Measurements from ENCODE around the gene PDE8A.

Gene PDE8A, protein sequence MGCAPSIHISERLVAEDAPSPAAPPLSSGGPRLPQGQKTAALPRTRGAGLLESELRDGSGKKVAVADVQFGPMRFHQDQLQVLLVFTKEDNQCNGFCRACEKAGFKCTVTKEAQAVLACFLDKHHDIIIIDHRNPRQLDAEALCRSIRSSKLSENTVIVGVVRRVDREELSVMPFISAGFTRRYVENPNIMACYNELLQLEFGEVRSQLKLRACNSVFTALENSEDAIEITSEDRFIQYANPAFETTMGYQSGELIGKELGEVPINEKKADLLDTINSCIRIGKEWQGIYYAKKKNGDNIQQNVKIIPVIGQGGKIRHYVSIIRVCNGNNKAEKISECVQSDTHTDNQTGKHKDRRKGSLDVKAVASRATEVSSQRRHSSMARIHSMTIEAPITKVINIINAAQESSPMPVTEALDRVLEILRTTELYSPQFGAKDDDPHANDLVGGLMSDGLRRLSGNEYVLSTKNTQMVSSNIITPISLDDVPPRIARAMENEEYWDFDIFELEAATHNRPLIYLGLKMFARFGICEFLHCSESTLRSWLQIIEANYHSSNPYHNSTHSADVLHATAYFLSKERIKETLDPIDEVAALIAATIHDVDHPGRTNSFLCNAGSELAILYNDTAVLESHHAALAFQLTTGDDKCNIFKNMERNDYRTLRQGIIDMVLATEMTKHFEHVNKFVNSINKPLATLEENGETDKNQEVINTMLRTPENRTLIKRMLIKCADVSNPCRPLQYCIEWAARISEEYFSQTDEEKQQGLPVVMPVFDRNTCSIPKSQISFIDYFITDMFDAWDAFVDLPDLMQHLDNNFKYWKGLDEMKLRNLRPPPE

DNA sequence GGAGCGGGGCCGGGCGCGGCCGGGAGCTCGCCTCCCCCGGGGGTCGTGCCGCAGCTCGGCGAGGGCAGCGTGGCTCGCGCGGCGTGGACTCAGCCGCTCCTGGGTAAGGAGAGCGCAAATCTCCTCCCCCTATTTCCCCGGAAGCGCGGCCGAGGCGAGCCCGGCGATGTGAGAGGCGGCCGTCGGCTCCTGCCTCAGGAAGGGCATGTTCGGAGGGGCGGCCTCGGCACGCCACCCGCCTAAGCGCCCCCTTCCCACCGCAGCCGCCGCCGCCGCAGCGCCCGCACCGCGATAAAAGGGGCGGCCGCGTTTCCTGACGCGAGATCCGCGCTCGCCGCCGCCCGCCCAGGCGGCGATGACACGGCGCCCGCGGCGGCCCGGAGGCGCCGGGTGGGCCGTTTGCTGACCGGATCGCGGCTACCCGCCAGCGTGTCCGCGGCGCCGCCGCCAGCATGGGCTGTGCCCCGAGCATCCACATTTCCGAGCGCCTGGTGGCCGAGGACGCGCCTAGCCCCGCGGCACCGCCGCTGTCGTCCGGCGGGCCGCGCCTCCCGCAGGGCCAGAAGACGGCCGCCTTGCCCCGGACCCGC is at the start of gene PDE8A:
PDE8A (plus strand) TSS at position 146 of the 590 bp plus-strand sequence; CDS start at position 453, 307 bp downstream.
- peak; percentile 78 for DNase-seq (ENCODE audit: low spot score)

DNA sequence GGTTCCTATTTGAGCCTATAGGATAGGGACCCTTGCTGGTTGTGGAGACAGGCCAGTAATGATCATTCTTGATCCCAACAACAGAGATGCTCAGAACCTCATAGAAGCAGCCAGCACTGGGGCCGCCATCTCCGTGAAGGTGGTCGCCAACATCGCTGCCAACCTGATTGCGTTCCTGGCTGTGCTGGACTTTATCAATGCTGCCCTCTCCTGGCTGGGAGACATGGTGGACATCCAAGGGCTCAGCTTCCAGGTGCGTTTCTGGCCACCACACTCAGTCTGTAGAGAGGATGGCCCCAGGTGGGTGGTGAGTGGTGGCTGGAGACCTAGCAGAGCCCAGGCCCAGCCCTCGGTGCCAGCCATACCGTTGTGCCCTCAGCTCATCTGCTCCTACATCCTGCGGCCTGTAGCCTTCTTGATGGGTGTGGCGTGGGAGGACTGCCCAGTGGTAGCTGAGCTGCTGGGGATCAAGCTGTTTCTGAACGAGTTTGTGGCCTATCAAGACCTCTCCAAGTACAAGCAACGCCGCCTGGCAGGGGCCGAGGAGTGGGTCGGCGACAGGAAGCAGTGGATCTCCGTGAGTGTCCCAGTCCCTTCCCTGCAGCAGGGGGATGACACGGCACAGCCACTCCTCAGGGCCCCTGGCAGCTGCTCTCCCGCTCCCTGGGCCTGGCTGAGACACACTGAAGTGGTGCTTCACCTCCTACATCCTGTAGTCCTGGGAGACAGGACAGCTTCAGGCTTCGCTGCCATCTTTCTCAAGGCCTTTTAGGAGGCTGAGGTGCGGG is 46.5 kb upstream of the PDE8A start:
- DNase-seq (ENCODE audit: low spot score), result no peak

DNA sequence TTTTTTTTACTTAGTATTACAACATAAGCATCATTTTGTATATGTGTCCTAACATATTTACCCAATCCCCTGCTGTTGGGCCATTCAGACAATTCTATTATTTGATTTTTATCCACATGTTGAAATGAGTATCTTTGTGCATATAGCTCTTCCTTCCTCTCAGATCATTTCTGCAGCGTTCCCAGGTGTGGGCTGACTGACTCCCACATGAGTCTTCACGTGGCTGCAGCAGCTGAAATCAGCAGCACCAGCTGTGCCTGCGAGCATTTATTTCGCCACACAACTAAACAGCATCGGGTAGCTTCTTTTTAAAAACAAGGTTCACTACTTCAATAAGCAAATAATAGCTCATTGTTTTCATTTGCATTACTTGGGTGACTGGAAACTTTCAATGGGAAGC is 44.5 kb upstream of the PDE8A start:
- no peak for DNase-seq (ENCODE audit: low spot score)

DNA sequence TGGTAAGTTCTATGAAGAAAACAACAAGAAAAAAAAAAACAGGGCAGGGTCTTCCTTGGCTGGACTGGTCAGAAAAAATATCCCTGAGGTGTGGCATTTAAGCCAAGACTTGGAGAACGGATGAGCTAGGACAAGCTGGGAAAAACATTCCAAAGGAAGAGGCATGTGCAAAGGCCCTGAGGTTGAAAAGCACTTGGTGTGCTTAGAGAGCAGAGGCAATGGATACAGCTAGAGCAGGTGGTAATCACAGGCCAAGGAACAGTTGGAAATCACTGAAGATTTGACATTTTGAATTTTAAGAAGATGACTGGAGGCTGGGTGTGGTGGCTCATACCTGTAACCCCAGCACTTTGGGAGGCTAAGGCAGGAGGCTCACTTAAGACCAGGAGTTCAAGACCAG is 42.9 kb upstream of the PDE8A start:
- no peak for DNase-seq (ENCODE audit: low spot score)

DNA sequence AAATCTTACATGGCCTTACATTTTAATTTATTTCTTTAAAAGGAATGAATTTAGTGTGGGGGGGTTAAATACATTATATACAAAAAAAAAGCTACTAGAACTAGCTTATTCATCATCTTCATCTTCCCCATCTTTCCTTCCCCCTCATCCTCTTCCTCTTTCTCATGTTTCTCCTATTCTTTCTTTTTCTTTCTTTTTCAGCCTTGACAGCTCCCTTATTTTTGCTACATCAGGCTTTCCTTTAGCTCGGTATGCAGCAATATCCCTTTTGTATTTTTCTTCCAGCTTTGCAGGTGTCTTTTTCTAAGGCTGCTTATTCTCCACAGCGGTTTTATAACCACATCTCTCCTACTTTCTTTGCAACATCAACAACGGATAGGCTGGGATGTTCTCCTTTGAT is 41.3 kb upstream of the PDE8A start:
- no peak for DNase-seq (ENCODE audit: low spot score)

DNA sequence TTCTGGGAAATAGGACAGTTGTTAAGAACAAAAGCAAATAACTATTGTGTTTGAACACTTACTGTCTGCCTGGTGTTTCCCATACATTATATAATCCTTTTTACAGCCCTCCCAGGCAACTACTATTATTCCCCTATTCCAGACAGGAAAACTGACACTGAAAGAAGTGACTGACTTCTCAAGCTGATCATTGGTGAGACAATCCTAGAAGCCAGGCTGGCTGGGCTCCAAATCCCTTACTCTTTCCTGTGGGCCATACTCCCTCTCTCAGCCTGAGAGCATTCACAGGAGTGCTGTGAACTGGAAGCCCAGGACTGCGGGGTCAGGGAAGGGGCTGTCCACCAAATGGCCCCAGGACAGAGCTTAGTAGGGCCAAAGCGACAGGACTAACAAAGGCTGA is 39.2 kb upstream of the PDE8A start:
- DNase-seq (ENCODE audit: low spot score), result no peak

DNA sequence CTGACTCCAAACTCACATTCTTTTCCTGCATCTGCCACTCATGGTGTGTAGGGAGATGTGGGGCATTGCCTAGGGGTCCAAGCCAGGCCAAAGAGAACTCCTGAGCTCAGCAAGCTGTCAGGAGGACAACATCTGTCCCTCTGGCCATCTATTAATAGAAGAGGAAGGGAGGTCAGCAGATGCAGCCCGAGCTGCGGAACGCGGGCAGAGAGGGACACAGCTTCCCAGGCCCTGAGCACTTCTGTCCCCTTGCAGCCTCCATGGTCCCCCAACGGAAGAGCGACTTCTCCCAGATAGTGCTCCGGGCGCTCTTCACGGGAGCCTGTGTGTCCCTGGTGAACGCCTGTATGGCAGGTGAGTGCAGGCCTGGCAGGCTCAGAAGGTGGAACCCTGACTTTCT is 37.3 kb upstream of the PDE8A start:
- no peak for DNase-seq (ENCODE audit: low spot score)

DNA sequence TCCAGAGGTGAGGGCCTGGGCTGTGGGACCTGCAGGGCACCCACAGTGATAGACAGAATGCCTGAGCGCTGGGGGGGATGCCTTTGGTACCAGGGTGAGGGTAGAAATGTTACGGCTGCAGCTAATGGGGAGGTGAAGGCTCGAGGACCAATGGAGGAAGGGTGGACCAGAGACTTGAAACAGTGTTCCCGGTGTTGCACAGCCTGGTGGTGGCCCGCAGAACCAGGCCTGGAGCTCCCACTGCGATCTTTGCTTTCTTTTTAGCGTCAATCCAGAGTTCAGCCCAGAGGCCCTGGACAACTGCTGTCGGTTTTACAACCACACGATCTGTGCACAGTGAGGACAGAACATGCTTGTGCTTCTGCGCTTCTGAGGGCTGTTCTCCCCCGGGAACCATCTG is 36.8 kb upstream of the PDE8A start:
- no peak for DNase-seq (ENCODE audit: low spot score)

DNA sequence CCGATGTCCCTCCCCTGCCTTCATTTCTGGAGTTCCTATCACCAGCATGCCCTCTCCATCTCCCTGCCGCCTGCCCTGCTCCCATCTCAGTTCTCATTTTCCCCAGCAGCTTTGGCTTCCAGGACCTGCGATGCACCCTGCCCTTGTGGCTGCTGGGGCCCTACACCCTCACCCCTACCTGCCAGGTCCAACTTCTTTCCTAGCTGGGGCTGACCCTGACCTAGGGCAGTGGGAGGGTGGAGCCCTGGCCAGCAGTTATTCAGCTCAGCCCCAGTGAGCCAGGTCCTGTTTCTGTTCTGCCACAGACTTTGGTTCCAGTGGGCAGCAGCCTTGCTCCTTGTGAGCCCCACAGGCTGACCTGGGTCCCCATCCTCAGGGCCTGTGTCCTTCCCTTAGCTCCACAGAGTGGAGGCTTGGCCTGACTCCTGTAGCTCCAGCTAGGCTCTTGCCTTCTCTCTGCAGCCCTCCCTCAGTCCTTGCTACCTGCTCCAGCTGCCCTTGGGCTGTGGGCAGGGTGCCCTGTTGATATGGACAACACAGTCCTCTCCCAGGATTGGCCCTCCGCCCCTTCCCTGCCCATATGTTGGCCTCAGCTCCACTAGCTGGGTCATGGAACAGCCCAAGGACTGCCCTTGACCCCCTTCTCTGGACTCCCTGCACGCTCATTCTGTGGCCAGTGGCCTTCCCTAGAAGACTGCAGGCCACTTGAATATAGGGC is 34.7 kb upstream of the PDE8A start:
- DNase-seq (ENCODE audit: low spot score), result no peak

DNA sequence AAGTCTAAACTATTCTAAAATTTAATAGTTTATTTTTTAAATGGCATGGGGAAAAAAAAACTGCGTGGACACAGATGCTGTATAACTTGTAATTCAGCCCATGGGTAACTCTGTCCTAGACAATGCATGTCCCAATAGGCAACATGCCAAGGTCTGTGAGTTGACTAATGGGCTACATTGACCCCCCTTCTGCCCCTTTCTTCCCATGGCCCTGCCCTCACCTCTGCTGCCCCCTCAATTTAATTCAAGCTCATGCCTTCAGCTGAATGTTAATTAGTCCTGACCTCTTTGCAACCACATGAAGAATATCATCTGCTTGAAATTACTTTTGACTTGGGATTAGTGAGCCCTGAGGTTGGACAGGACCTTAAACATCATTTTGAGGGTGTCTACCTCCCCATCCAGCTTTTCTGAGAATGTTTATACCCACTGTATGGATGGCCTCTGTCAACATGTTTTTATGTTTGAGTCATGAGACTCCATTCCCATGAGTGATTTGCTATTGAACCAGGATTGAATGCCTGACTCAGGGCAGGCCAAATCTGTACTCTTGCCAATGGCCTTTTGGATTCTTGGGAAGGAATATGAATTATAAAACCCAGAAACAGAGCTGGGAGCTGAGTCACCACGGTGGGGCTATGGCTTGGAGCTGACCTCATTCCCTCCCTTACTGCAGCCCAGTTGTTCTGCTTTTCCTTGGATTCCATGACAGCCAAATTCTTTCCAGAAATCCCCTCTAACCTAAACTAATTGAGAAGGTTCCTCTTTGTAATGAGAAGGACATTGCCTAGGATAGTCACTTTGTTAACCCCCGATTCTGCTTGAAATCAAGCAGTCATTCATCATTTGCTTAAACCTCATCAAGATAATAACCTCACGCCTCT is 33.5 kb upstream of the PDE8A start:
- DNase-seq (ENCODE audit: low spot score), result peak; percentile 85

DNA sequence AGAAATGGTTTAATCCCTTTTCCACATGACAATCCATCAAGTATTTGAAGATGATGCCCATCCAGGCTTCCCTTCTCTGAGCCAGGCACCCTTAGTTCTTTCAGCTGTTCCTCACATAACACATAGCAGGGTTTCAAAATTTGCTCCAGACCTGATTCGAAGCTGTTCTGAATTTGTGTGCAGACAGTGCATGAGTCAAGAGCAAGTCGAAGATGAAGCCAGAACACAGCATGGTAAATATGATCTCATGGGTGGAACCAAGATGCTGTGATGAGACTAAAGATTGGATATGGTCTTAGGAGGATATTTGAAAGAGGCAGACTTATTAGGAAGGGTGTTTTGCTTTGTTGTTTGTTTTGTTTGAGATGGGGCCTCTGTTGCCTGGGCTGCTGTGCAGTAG is 32.6 kb upstream of the PDE8A start:
- peak; percentile 19 for DNase-seq (ENCODE audit: low spot score)

DNA sequence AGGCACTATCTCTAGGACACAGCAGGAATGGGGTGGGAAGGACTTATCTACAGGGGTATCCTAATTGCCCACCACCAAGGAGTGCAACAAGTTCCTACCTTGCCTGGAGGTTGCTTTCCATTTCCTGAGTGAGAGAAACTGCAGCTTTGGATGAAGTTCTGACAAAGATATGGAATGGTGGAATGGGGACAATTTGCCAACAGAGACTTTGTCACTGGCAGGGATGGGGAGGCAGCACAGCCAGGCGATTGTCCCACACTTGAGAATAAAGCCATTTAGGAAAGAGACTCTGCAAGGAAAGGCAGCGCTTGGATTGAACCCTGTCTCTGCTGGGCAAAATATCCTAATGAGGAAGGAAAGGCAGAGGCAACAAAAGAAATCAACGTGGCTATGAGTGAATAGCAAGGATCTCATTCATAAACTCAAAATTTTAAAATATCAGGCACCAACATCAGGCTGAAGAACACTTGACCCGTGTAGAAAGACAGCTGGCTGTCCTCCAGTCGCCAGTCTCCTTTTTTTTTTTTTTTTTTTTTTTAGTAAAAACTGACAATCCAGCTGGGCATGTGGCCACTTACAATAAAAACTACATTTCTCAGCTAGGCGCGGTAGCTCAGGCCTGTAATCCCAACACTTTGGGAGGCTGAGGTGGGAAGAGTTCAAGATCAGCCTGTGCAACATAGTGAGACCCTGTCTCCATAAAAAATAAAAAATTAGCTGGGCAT is 31.6 kb upstream of the PDE8A start:
- DNase-seq (ENCODE audit: low spot score), result no peak

DNA sequence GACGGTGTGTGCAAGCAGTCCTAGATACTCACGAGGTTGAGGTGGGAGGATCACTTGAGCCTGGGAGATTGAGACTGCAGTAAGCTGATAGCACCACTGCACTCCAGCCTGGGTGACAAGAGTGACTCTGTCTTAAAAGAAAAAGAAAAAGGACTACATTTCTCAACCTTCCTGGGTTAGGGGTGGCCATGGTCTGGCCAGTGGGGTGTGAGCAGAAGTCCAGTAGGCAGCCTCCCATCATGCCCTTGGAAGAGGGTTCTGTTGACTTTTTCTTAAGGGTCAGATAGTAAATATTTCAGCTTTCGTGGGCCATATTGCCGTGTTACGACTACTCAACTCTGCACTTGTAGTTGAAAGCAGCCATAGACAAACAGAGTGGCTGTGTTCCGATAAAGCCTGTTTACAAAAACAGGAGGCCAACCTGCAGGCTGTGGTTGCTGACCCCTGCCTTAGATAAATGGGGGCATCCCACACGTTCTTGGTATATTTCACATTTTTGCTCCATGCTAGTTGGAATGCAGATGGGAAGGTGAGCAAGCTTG is 31.0 kb upstream of the PDE8A start:
- no peak for DNase-seq (ENCODE audit: low spot score)

DNA sequence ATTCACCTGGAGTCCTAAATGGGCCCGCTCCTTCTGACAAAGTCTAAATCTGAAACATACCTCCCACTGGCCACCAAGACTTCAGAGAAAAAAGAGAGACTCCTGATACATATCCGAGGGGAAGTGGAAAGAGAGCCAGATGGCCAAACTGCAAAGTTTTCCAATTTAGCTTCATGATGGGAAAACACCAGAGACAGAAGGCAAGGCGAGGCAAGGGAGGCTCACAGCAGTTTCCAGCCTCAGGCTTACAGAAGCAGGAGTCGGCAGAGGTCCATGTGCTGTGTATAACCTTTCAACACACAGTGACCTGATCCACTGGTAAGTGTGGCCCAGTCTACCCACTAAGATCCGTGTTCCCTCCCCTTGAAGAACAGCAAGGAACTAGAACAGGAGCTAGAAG is 29.9 kb upstream of the PDE8A start:
- no peak for DNase-seq (ENCODE audit: low spot score)

DNA sequence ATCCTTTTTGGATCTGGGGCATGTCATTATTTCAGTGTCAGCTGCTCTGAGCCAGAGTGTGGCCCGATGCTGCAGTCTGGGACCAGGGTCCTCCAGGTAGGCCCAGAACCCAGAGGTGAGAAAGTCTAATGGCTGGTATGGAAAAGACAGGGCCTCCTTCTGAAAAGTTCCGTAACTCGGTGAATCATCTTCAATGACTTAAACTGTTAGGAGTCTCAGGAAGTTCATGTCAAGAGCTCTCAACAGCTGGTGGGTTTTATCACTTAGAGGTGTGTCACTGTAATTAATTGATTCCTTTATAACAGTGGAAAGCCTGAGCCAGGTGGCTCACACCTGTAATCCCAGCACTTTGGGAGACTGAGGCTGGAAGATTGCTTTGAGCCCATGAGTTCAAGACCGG is 28.5 kb upstream of the PDE8A start:
- no peak for DNase-seq (ENCODE audit: low spot score)

DNA sequence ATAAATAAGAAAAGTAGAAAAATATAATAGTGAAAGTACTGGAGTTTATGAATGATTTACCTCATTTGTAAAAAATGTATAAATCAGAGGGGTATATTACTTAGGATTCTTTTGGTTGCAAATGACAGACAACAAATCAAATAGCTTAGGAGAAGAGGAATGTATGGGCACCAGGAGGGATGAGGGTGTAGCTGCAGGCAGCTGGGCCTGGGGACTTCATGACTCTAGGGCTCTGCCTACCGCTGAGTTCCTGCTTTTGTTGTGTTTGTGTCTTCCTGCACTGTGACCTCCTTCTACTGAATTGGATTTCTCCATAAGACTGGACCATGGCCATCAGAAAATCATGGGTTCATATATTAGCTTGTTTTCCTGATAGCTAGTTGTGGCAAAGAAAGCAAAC is 27.9 kb upstream of the PDE8A start:
- no peak for DNase-seq (ENCODE audit: low spot score)

DNA sequence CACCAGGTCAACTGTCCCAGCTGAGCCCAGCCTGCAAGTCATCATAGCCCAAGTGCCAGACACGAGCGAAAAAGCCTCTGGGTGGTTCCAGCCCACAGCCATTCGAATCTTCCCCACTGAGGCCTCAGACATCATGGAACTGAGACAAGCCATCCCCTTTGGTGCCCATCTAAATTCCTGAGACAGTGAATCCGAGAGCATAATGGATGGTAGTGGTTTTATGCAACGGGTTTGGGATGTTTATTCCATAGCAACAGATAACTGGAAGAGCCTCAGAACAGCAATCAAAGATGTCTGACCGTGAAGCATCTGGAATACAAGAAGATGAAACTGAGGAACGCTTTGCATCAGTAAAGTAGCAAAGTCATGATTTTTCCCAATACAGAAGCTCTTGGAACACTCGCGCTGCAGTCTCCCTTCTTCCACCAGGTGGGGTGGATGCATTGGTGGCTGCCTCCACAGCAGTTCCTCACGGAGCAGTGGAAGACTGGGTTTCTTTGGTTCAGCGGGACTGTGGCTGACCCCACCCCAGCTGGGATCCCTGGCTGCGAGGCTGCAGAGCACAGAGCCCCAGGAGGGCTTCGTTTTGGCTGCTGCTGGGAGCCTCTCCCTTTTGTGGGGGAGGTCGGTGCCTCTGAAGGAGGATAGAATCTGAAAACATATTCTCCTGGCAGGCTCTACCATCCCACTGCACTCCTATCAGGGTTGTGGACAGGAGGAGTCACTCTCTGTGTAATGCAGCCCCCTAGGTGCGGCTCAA is 26.4 kb upstream of the PDE8A start:
- peak; percentile 78 for DNase-seq (ENCODE audit: low spot score)

DNA sequence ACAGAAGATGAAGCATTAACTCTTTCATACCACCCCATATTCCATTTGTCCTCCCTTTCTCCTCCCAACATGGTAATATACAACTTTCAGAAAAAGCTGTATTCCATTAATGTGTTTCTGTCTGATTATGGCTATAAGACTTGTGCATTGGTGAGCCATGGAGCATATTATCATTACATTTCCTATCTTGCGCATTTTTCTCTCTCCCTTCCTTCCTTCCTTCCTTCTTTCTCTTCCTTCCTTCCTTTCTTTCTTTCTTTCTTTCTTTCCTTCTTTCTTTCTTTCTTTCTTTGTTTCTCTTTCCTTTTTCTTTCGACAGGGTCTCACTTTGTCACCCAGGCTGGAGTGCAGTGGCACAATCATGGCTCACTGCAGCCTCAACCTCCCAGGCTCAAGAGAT is 25.5 kb upstream of the PDE8A start:
- DNase-seq (ENCODE audit: low spot score), result no peak

All from AG08396 (cell line).